VCaP (cell line): ENCODE measurements around the gene APOM.

Experiments
- H3K27ac ChIP-seq: fragments of 450-650 bp; 2 replicates; pipeline ENCODE4 v1.5.1; 2017
- CTCF ChIP-seq: fragments of 450-650 bp; conservative IDR thresholded peaks from 2 replicates; pipeline ENCODE4 v1.5.1; 2017; ENCODE audit warnings: mild to moderate bottlenecking, moderate library complexity

The APOM gene

GRCh38 chr6:31615748-31616147 is 39.9 kb upstream of the APOM start:
- TF ChIP-seq CTCF, result no peak
- H3K27ac ChIP-seq, result no peak overlapping the region

- no peak for TF ChIP-seq CTCF
- H3K27ac ChIP-seq, result no peak overlapping the region
Measured at GRCh38 chr6:31617010-31617409, 38.7 kb upstream of the APOM start.

GRCh38 chr6:31619805-31620585 is 35.7 kb upstream of the APOM start:
- no peak for TF ChIP-seq CTCF
- H3K27ac ChIP-seq, result peak overlapping the region; percentile 95

GRCh38 chr6:31620586-31621319 is 34.9 kb upstream of the APOM start, which contains the start of gene PRRC2A:
PRRC2A (plus strand) TSS chr6:31620715; CDS start chr6:31622790, 2,075 bp downstream.
- no peak for TF ChIP-seq CTCF
- peak within 1 kb of the TSS; percentile 95 for H3K27ac ChIP-seq

- no peak for TF ChIP-seq CTCF
- H3K27ac ChIP-seq, result peak overlapping the region; percentile 95
Measured at GRCh38 chr6:31621320-31621939, 34.3 kb upstream of the APOM start.

GRCh38 chr6:31621991-31622390 is 33.7 kb upstream of the APOM start:
- H3K27ac ChIP-seq, result peak overlapping the region; percentile 95
- TF ChIP-seq CTCF, result no peak

- peak overlapping the region; percentile 95 for H3K27ac ChIP-seq
- no peak for TF ChIP-seq CTCF
Measured at GRCh38 chr6:31622684-31623091, 33.0 kb upstream of the APOM start.
